K562 (cell line): ENCODE data around the gene NUP98. TPM values are rescaled to one million over a fixed set of nuclear protein-coding genes. Genes with fewer than 3 reads are reported as not detected.

Experiments used
- ATAC-seq: fragments of 200-7000 bp; cut with Tn5 transposase; 3 replicates; pipeline ENCODE4 v1.9.1; 2020; ENCODE audit warnings: moderate library complexity
- BruUV-seq: library from RNA; stranded (reverse); fragments of 400-500 nt; replicated peaks from 2 replicates; lab custom pipeline; 2021; lab: Mats Ljungman, UMichigan
- CTCF ChIA-PET: fragments of 300-600 bp; formaldehyde crosslinking; extraction: SDS; loops from one replicate; lab custom pipeline; 2021; ENCODE audit warnings: low intra/inter-chr PET ratio; lab: Yijun Ruan, JAX
- POLR2A ChIA-PET: fragments of 300-600, 350-650 bp; sonication (Branson Sonifier 250); formaldehyde crosslinking; extraction: SDS; loops from one replicate; lab custom pipeline; 2021; ENCODE audit warnings: antibody characterized with exemption, inconsistent platforms; lab: Yijun Ruan, JAX
- DNase-seq, 4 experiments: peaks; one replicate each; pipeline versions ENCODE4 v3.0.0 to v3.0.0-alpha.2; 2011 to 2018; ENCODE audit warnings: low spot score in 3 of 4, mixed read lengths in 3 of 4; ENCODE audit errors: extremely low read depth in 1 of 4
- FAIRE-seq: peaks from 2 replicates; lab custom pipeline; 2011; peaks lifted over from hg19 to GRCh38; lab: Jason Lieb, UNC
- H2AFZ ChIP-seq: 2 replicates; pipeline ENCODE4 v1.6.0; 2011; ENCODE audit warnings: low read depth, low read length, control low read depth, inconsistent platforms
- H3K27ac ChIP-seq: fragments of 200-600 bp; 3 replicates; pipeline ENCODE4 v1.8.0; 2011; ENCODE audit warnings: low read depth, mild to moderate bottlenecking, control low read depth, inconsistent platforms, low read length, moderate library complexity, mixed read lengths; ENCODE audit errors: extremely low read depth
- H3K27me3 ChIP-seq, 2 experiments: fragments of 300-600 bp in 1 of 2; 2 replicates in 1 of 2; 3 replicates in 1 of 2; pipeline versions ENCODE4 v1.6.0 to v1.8.0; 2011; ENCODE audit warnings: inconsistent platforms in 2 of 2, low read length in 2 of 2, mild to moderate bottlenecking in 1 of 2, mixed read lengths in 1 of 2, moderate library complexity in 1 of 2; ENCODE audit not compliant: control insufficient read depth in 2 of 2, insufficient read depth in 2 of 2
- H3K36me3 ChIP-seq: fragments of 300-600 bp; 3 replicates; pipeline ENCODE4 v1.8.0; 2011; ENCODE audit warnings: mild to moderate bottlenecking, low read length, inconsistent platforms; ENCODE audit not compliant: control insufficient read depth, insufficient read depth
- H3K4me1 ChIP-seq, 2 experiments: fragments of 200-600 bp in 1 of 2; replicated peaks in 1 of 2; 2 replicates in 1 of 2; 3 replicates in 1 of 2; pipeline versions ENCODE4 v1.5.1 to v1.8.0; 2011; ENCODE audit warnings: inconsistent platforms in 2 of 2, low read length in 2 of 2, mild to moderate bottlenecking in 1 of 2, mixed read lengths in 1 of 2, moderate library complexity in 1 of 2; ENCODE audit not compliant: control insufficient read depth in 2 of 2, insufficient read depth in 2 of 2
- H3K4me2 ChIP-seq: 2 replicates; pipeline ENCODE4 v1.6.1; 2011; ENCODE audit warnings: low read length, control low read depth, inconsistent platforms, mixed read lengths; ENCODE audit not compliant: insufficient read depth
- H3K4me3 ChIP-seq: fragments of 200-600 bp; sonication (generic), shearing (Covaris generic); 2 replicates; pipeline ENCODE4 v1.5.1; 2016; ENCODE audit warnings: control low read depth, inconsistent platforms
- H3K79me2 ChIP-seq: fragments of 200-600 bp; 3 replicates; pipeline ENCODE4 v1.8.0; 2011; ENCODE audit warnings: low read length, inconsistent platforms; ENCODE audit not compliant: control insufficient read depth, insufficient read depth
- H3K9ac ChIP-seq, 2 experiments: 2 replicates each; pipeline versions ENCODE4 v1.6.0 to v1.6.1; 2011; ENCODE audit warnings: low read depth in 2 of 2, low read length in 2 of 2, control low read depth in 1 of 2, inconsistent platforms in 1 of 2, mild to moderate bottlenecking in 1 of 2, mixed read lengths in 1 of 2; ENCODE audit not compliant: insufficient read depth in 1 of 2
- H3K9me1 ChIP-seq: one replicate; pipeline ENCODE4 v1.6.0; 2011; ENCODE audit warnings: inconsistent platforms, mild to moderate bottlenecking, low read length, moderate library complexity; ENCODE audit not compliant: control insufficient read depth, insufficient read depth
- H3K9me3 ChIP-seq: replicated peaks from 2 replicates; pipeline ENCODE4 v1.5.1; 2011; ENCODE audit warnings: low read depth, low read length, inconsistent platforms; ENCODE audit not compliant: control insufficient read depth, insufficient read depth
- H4K20me1 ChIP-seq: replicated peaks from 2 replicates; pipeline ENCODE4 v1.6.1; 2011; ENCODE audit warnings: low read length, inconsistent platforms, mixed read lengths; ENCODE audit not compliant: control insufficient read depth, insufficient read depth
- CC2D1A ChIP-seq: fragments of 450-650 bp; IDR thresholded peaks from 2 replicates; pipeline ENCODE4 v1.6.1; 2017; ENCODE audit warnings: mild to moderate bottlenecking
- EHMT2 ChIP-seq: fragments of 450-650 bp; IDR thresholded peaks from 2 replicates; pipeline ENCODE4 v1.6.1; 2018; ENCODE audit warnings: antibody characterized with exemption
- ERF ChIP-seq: fragments of 450-650 bp; formaldehyde crosslinking; IDR thresholded peaks from 2 replicates; pipeline ENCODE4 v1.4.0; 2020; ENCODE audit warnings: mild to moderate bottlenecking, mixed read lengths
- MECOM ChIP-seq: fragments of 250-450 bp; sonication (Bioruptor Pico); IDR thresholded peaks from 2 replicates; pipeline ENCODE4 v1.8.0; 2022; ENCODE audit warnings: inconsistent platforms
- NFIC ChIP-seq: fragments of 450-650 bp; IDR thresholded peaks from 2 replicates; pipeline ENCODE4 v1.6.1; 2017; ENCODE audit warnings: mild to moderate bottlenecking, inconsistent platforms
- SRSF3 ChIP-seq: fragments of 200-400 bp; formaldehyde crosslinking; IDR thresholded peaks from 2 replicates; pipeline ENCODE4 v1.6.1; 2016; ENCODE audit warnings: mild to moderate bottlenecking, low read length, moderate library complexity; ENCODE audit not compliant: insufficient read depth
- ZNF707 ChIP-seq: fragments of 250-450 bp; sonication (Bioruptor Pico); conservative IDR thresholded peaks from 2 replicates; pipeline ENCODE4 v1.8.0; 2022; ENCODE audit warnings: inconsistent platforms, mild to moderate bottlenecking, moderate library complexity
- WGBS: fragments of 100-300 bp; shearing (Covaris generic); methylation state at CpG from one replicate; pipeline ENCODE4 v1.1.6; 2016; ENCODE audit warnings: low coverage, mixed read lengths; ENCODE audit not compliant: insufficient coverage; ENCODE audit errors: missing lambda C conversion rate; 5-methylcytosine and 5-hydroxymethylcytosine counted together
- in situ Hi-C: fragments of 300-500 bp; cut with MboI; formaldehyde crosslinking; loops from 4 replicates; pipeline ENCODE4 v1.15.0; 2018; ENCODE audit warnings: inconsistent platforms, mixed read lengths
- intact Hi-C: fragments of 100-400 bp; cut with micrococcal nuclease; formaldehyde crosslinking; loops from 2 replicates; pipeline ENCODE4 v1.14.2; 2022
- polyA plus RNA-seq, 8 experiments: library from polyadenylated mRNA; depleted of rRNA in 4 of 8; stranded (reverse) in 5 of 8; unstranded in 3 of 8; fragments of >200 nt; fragmentation: Nextera tagmentation in 2 of 8; fragmentation: Illumina TruSeq in 1 of 8; extraction: Ambion mirVana in 2 of 8; extraction: Trizol in 1 of 8; gene quantifications; 2 replicates each; pipeline versions ENCODE4 v1.2.1 to v1.2.3, GENCODE V29; 2011 to 2014; ENCODE audit warnings: inconsistent platforms in 1 of 8, missing spikeins in 1 of 8
- total RNA-seq, 7 experiments: library from RNA; depleted of rRNA in 6 of 7; stranded (reverse); fragments of >200 nt in 6 of 7; fragmentation: Illumina TruSeq in 2 of 7; extraction: Trizol in 2 of 7; gene quantifications; 2 replicates each; pipeline versions ENCODE4 v1.2.1 to v1.2.3, GENCODE V29; 2011 to 2021; ENCODE audit warnings: low replicate concordance in 1 of 7
- TF ChIP-seq, protein P1 (sequence below), 2 experiments: IDR thresholded peaks; 2 replicates each; pipeline ENCODE4 v1.6.1; 2011; ENCODE audit warnings: borderline replicate concordance in 1 of 2, control low read depth in 1 of 2, low read depth in 1 of 2, low read length in 1 of 2, mild to moderate bottlenecking in 1 of 2, mixed read lengths in 1 of 2, moderate library complexity in 1 of 2; ENCODE audit not compliant: insufficient read depth in 1 of 2, insufficient read length in 1 of 2, poor library complexity in 1 of 2, severe bottlenecking in 1 of 2; ENCODE audit errors: extremely low read depth in 1 of 2
- TF ChIP-seq, protein P2 (sequence below): fragments of 200-800 bp; sonication (Bioruptor generic); IDR thresholded peaks from 2 replicates; pipeline ENCODE4 v1.6.1; 2017; ENCODE audit warnings: missing genetic modification characterization, missing compliant biosample characterization
- TF ChIP-seq, protein P3 (sequence below): sonication (generic); formaldehyde crosslinking; IDR thresholded peaks from 2 replicates; pipeline ENCODE4 v1.8.0; 2022; ENCODE audit warnings: mild to moderate bottlenecking, low read depth, missing genetic modification reagents

The NUP98 gene
- total and polyA plus RNA-seq, 9 of the 15 experiments (the other 6 are each of a cell fraction or from before 2014, with no cell fraction given), result 45.1 to 196 (median 130) TPM

DNA sequence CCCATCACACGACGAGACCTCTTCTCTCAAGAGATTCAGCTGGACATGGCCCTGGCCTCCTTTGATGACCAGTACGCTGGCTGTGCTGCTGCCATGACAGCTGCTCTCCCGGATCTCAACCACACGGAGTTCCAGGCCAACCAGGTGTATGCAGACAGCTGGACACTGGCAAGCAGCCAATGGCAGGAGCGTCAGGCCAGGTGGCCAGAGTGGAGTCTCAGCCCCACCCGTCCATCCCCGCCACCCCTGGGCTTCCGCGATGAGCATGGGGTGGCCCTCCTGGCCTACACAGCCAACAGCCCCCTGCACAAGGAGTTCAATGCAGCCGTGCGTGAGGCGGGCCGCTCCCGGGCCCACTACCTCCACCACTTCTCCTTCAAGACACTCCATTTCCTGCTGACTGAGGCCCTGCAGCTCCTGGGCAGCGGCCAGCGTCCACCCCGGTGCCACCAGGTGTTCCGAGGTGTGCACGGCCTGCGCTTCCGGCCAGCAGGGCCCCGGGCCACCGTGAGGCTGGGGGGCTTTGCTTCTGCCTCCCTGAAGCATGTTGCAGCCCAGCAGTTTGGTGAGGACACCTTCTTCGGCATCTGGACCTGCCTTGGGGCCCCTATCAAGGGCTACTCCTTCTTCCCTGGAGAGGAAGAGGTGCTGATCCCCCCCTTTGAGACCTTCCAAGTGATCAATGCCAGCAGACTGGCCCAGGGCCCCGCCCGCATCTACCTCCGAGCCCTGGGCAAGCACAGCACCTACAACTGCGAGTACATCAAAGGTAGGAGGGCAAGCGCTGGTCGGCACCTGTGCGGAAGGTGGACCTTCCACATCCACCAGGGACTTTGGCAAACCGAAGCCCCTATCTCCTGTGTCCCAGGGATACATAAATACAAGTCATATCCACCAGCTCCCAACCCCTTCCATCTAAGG is 137.5 kb downstream of the NUP98 start:
- Histone ChIP-seq H3K27ac (no peak overlapping the region), H2AFZ (no peak overlapping the region), H3K9ac (peak overlapping the region in 1 of 2 experiments; percentile 36; a peak in 1 of 4 replicates), H3K4me2 (no peak overlapping the region), H3K9me1 (no peaks in the 10 kb centered on the region)
- in situ Hi-C loops, result no loop called here
- ATAC-seq, result no peak
- POLR2A ChIA-PET, result interaction anchor here (0.7 to 1.2 kb wide), 3 partner anchors 11 to 520 kb away, joined by 3 to 5 read pairs (median 3); partner anchors contain the start of gene CHRNA10
- 13% methylated on average over 29 of the region's 33 CpGs for WGBS
- TF ChIP-seq MECOM (CRISPR knock-in tag), result no peak
- peak; percentile 58 for TF ChIP-seq NFIC
- TF ChIP-seq, all 486 proteins: peak for 1
- intact Hi-C loops, result no loop called here
- Histone ChIP-seq H3K4me1 (peaks cover 0 to 5% of the 10 kb centered on the region in 2 experiments; a peak in 2 of 5 replicates), H3K79me2 (no peaks in the 10 kb centered on the region), H3K27me3 (peaks cover 32 to 37% of the 10 kb centered on the region in 2 experiments), H3K9me3 (no peaks in the 10 kb centered on the region), H3K36me3 (no peaks in the 10 kb centered on the region), H3K4me3 (no peak overlapping the region), H4K20me1 (peaks cover 7% of the 10 kb centered on the region; the same call in 1 of the 2 replicates)
- BruUV-seq, result no TSS peak
- DNase-seq (no peak), FAIRE-seq (no peak)
- CTCF ChIA-PET, result no interaction called here

DNA sequence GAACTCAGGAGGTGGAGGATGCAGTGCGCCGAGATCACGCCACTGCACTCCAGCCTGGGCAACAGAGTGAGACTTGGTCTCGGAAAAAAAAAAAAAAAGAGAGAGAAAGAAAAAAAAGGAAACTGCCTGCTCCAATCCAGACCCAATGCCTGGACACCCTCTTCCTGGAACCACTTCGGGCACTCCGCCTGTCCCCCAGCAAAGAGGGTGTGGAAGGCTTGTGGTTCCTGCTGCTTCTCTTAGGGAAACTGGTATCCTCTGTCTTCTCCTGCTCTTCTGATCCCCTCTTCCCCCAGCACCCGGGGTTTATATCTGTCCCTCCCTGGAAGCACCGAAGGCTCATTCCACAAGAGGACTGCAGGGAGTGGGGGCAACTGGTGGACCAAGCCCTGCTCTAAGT is 139.1 kb downstream of the NUP98 start:
- no peak overlapping the region; a peak in 1 of 4 replicates for H3K9ac ChIP-seq
- 2% methylated on average over 7 of the region's 8 CpGs for WGBS

More for the DNA sequence above, 139.1 kb downstream of the NUP98 start:
- BruUV-seq, result no TSS peak
- Histone ChIP-seq H3K79me2 (no peaks in the 10 kb centered on the region), H4K20me1 (peaks cover 7% of the 10 kb centered on the region; the same call in 1 of the 2 replicates), H3K4me2 (no peak overlapping the region), H3K9me3 (no peaks in the 10 kb centered on the region), H2AFZ (no peak overlapping the region), H3K27ac (no peak overlapping the region), H3K27me3 (peaks cover 32 to 37% of the 10 kb centered on the region in 2 experiments), H3K9me1 (no peaks in the 10 kb centered on the region), H3K4me1 (peaks cover 3 to 5% of the 10 kb centered on the region in 2 experiments; a peak in 4 of 5 replicates), H3K36me3 (no peaks in the 10 kb centered on the region), H3K4me3 (no peak overlapping the region)
- TF ChIP-seq CC2D1A (no peak), ZNF707 (CRISPR knock-in tag) (peak; percentile 74), ERF (CRISPR knock-in tag) (no peak), SRSF3 (no peak), EHMT2 (no peak)
- TF ChIP-seq, protein P1, sequence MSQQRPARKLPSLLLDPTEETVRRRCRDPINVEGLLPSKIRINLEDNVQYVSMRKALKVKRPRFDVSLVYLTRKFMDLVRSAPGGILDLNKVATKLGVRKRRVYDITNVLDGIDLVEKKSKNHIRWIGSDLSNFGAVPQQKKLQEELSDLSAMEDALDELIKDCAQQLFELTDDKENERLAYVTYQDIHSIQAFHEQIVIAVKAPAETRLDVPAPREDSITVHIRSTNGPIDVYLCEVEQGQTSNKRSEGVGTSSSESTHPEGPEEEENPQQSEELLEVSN (IDR thresholded peaks at IDR 0.05; ENCODE audit: borderline replicate concordance in 1 of 2, extremely low read depth in 1 of 2, insufficient read depth in 1 of 2, insufficient read length in 1 of 2, low read depth in 1 of 2, low read length in 1 of 2, poor library complexity in 1 of 2, severe bottlenecking in 1 of 2), result no peak
- TF ChIP-seq, protein P2, sequence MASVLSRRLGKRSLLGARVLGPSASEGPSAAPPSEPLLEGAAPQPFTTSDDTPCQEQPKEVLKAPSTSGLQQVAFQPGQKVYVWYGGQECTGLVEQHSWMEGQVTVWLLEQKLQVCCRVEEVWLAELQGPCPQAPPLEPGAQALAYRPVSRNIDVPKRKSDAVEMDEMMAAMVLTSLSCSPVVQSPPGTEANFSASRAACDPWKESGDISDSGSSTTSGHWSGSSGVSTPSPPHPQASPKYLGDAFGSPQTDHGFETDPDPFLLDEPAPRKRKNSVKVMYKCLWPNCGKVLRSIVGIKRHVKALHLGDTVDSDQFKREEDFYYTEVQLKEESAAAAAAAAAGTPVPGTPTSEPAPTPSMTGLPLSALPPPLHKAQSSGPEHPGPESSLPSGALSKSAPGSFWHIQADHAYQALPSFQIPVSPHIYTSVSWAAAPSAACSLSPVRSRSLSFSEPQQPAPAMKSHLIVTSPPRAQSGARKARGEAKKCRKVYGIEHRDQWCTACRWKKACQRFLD (CRISPR knock-in tag), result no peak
- TF ChIP-seq, protein P3, sequence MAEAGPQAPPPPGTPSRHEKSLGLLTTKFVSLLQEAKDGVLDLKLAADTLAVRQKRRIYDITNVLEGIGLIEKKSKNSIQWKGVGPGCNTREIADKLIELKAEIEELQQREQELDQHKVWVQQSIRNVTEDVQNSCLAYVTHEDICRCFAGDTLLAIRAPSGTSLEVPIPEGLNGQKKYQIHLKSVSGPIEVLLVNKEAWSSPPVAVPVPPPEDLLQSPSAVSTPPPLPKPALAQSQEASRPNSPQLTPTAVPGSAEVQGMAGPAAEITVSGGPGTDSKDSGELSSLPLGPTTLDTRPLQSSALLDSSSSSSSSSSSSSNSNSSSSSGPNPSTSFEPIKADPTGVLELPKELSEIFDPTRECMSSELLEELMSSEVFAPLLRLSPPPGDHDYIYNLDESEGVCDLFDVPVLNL (CRISPR knock-in tag), result no peak
- CTCF ChIA-PET, result no interaction called here
- DNase-seq (no peak), FAIRE-seq (no peak), ATAC-seq (no peak)
- intact Hi-C loops, result no loop called here
- in situ Hi-C loops, result no loop called here
- POLR2A ChIA-PET, result no interaction called here
